PFSK-1 (cell line): ENCODE measurements around the gene CRNN.

Experiments used
- POLR2AphosphoS5 ChIP-seq: IDR thresholded peaks from 2 replicates; pipeline ENCODE4 v1.6.1; 2012; ENCODE audit warnings: low read depth, mild to moderate bottlenecking, control low read depth, low read length, moderate library complexity
- SIN3A ChIP-seq: IDR thresholded peaks from 2 replicates; pipeline ENCODE4 v1.6.1; 2012; ENCODE audit warnings: mild to moderate bottlenecking, low read length, moderate library complexity, borderline replicate concordance; ENCODE audit not compliant: insufficient read depth

DNA sequence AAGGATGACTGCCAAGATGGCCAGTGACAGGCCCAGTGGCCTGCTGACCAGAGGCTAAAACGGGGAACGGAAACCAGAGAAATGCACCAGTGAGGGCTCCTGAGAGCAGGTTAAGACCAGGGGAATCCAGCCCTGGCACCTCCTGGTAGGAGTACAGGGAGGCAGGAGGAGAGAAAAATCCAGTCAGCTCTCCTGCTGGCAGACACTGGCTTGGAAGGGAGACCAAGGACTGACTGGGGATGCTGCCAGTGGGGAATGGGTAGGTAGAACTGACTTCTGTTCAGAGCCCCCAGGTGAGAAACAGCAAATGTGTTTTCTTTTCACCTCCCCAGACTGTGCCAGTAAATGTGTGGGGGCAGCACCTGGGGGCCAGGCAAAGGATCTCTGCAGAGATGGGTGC, 27.7 kb upstream of the CRNN start:
- no peak for TF ChIP-seq SIN3A
- no peak for TF ChIP-seq POLR2AphosphoS5
